ENCODE measurements around the gene B4GALT2. TPM values are rescaled to one million over a fixed set of nuclear protein-coding genes. Genes with fewer than 3 reads are reported as not detected.
A peak's percentile ranks its signal among the peaks of the same experiment; 100 is the strongest.

The B4GALT2 gene
- total and polyA plus RNA-seq, 12 donors: 18.2 to 47.9 (median 28.0) TPM

DNA sequence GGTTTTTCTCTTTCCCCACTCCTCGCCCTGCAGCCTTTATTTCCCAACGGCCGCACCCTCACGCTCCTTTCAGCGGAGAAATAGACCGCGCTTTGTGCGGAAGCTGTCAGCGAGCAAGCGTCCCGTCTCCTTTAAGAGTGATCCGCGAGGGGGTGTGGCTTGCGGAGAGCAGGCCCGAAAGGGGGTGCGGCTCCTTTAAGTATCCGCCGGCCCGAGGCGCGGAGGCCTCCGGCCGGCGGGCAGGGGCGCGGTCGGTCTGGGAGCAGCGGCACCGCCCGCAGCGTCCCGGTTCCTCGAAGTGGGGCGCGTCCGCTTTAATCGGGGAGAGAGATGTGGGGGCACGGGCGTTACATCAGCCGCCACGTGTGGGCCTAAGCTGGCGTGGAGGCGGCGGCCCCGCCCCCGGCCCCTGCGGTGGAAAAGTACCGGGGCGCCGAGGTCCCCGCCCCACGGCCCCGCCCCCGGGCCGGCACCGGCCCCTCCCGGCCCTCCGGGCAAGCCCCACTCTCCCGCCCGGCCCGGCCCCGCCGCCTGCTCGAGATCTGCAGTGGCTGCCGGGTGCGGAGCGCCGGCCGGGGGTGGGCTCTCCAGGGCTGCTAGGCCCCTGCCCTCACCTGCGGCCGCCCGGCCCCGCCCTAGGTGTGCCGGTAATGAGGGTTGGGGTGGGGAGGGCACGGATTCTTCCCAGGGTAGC lies 51.0 kb downstream of the B4GALT2 start:
- H3K4me1 ChIP-seq (replicated peaks in 1 of 2): peaks cover 14 to 25% of the 10 kb centered on the region in 2 donors
- peak; percentile 89 to 94 (median 93) for DNase-seq
- WGBS, 4 donors: 0 to 1% (median 1%) methylated on average over 13 to 75 of the region's 75 CpGs
- no peaks in the 10 kb centered on the region for H3K36me3 ChIP-seq (replicated peaks in 1 of 2)
- H3K27me3 ChIP-seq: no peaks in the 10 kb centered on the region
- intact Hi-C loops (cut with DNase I): loop anchor here in 1 of 2 donors (10.0 kb wide), 1 partner anchor 505 kb away; no protein-coding TSS in a partner anchor
- peak overlapping the region in 4 of 5 donors; percentile 54 to 90 (median 82) for H3K27ac ChIP-seq
- no peaks in the 10 kb centered on the region for H3K9me3 ChIP-seq (replicated peaks in 1 of 3)
- peak; percentile 17 to 70 for TF ChIP-seq POLR2A (IDR thresholded peaks at IDR 0.05)
- TF ChIP-seq, protein P1, sequence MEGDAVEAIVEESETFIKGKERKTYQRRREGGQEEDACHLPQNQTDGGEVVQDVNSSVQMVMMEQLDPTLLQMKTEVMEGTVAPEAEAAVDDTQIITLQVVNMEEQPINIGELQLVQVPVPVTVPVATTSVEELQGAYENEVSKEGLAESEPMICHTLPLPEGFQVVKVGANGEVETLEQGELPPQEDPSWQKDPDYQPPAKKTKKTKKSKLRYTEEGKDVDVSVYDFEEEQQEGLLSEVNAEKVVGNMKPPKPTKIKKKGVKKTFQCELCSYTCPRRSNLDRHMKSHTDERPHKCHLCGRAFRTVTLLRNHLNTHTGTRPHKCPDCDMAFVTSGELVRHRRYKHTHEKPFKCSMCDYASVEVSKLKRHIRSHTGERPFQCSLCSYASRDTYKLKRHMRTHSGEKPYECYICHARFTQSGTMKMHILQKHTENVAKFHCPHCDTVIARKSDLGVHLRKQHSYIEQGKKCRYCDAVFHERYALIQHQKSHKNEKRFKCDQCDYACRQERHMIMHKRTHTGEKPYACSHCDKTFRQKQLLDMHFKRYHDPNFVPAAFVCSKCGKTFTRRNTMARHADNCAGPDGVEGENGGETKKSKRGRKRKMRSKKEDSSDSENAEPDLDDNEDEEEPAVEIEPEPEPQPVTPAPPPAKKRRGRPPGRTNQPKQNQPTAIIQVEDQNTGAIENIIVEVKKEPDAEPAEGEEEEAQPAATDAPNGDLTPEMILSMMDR (IDR thresholded peaks at IDR 0.05): peak in 1 of 6 experiments; percentile 16
- peak overlapping the region; percentile 40 to 84 (median 72) for H3K4me3 ChIP-seq

DNA sequence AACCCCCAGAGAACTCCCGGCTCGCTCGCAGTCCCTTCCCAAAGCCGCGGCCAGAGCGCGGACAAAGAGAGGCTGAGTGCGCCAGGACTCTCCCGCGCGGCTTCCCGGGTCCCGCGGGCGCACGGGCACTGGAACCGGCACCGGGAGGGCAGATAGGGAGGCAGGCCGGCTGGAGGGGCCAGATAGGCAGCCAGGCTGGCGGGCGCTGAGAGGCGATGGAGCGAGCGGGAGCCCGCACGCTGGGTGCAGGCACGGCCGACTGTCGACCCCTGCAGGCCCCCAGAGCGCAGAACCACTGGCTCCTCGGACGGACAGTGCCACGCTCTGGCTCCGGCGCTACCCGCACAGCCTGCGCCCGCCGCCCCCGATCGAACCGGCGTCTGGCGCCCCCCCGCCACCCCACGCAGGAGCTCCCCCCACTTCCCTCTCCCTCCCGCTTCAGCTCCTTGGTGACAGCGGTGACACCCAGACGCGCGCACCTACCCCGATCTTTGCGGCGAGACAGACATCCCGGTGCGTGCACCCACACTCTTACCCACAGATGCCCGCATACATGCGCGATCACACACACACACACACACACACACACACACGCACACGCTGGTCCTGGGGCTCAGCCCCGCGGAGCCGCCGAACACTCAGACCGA lies 51.7 kb downstream of the B4GALT2 start:
- no peaks in the 10 kb centered on the region for H3K36me3 ChIP-seq (replicated peaks in 1 of 2)
- no peaks in the 10 kb centered on the region for H3K9me3 ChIP-seq (replicated peaks in 1 of 3)
- H3K27ac ChIP-seq: peak overlapping the region in 4 of 5 donors; percentile 54 to 90 (median 82)
- 0 to 1% (median 0%) methylated on average over 1 to 66 of the region's 66 CpGs for WGBS, 4 donors
- peak overlapping the region; percentile 40 to 84 (median 72) for H3K4me3 ChIP-seq
- peak; percentile 38 to 59 (median 45) for DNase-seq
- TF ChIP-seq, protein P1 (IDR thresholded peaks at IDR 0.05): no peak
- TF ChIP-seq POLR2A (IDR thresholded peaks at IDR 0.05): no peak
- intact Hi-C loops (cut with DNase I): loop anchor here in 1 of 2 donors (10.0 kb wide), 1 partner anchor 506 kb away; no protein-coding TSS in a partner anchor
- peaks cover 19 to 32% of the 10 kb centered on the region in 2 donors for H3K4me1 ChIP-seq (replicated peaks in 1 of 2)
- H3K27me3 ChIP-seq: no peaks in the 10 kb centered on the region

DNA sequence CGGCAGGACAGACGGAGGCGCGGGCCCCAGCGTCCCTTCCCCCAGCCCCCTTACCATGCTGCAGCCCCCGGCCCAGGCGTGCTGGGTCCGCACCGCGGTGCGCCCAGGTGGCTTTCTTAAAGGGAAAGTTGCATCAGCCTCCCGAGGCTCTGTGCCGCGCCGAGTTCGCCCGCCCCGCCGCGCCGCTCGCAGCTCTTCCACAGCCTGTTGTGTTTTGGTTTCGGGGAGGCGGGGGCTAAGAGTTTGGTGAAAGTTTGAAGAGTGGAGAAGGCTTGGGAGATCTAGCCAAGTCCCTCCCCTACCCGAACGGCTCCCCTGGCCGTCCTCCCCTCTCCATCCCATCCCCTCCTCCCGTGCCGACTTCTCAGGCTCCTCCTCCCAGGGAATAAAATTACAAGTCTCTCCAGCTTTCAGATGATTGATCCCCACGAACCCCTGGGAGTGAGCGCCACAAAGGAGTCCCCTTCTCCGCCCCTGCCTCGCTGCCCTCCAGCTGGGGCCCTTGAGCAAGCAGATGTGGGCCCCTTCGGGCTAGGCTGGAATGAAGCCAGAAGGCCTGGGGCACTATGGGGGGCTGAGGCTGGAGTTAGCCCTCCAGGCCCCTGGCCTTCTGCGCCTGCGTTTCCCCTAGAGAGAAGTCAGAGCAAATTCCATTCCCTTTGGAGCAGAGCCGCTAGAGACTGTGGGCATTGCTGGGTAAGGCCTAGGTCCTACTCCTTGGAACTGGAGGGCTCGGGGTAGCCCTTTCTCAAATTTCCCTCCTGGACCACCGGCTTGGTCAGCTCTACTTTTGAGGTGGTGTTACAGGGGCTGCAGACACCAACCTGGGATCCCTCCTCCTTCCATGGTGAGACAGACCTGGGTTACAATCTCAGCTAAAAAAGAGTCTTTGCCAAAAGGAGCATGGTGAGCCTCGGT lies 52.5 kb downstream of the B4GALT2 start, which contains the start of gene SLC6A9:
Gene SLC6A9, minus strand, starts transcription at position 211 of the 918 bp plus-strand sequence. CDS start 7,185 bp downstream, outside the sequence.
- Histone ChIP-seq H3K4me3 (peak within 1 kb of the TSS; percentile 40 to 84 (median 72)), H3K36me3 (replicated peaks in 1 of 2) (no peaks in the 10 kb centered on the region), H3K27me3 (no peaks in the 10 kb centered on the region), H3K4me1 (replicated peaks in 1 of 2) (peaks cover 26 to 39% of the 10 kb centered on the region in 2 donors), H3K9me3 (replicated peaks in 1 of 3) (no peaks in the 10 kb centered on the region), H3K27ac (peak within 1 kb of the TSS in 4 of 5 donors; percentile 54 to 90 (median 82))
- WGBS, 4 donors: 12 to 16% (median 14%) methylated on average over 21 to 40 of the region's 40 CpGs
- TF ChIP-seq, protein P1 (IDR thresholded peaks at IDR 0.05): no peak
- TF ChIP-seq POLR2A (IDR thresholded peaks at IDR 0.05): peak; percentile 13 to 75
- intact Hi-C loops (cut with DNase I): loop anchor here in 1 of 2 donors (10.0 kb wide), 1 partner anchor 507 kb away; no protein-coding TSS in a partner anchor
- DNase-seq: peak; percentile 67 to 85 (median 83)

All from adrenal gland (tissue), 12 donors.